Hepatocyte (in vitro differentiated cells): ENCODE data around the gene COMT.

Source experiments
- EZH2phosphoT487 ChIP-seq: fragments of 200-600 bp; sonication (generic); IDR thresholded peaks from one replicate; pipeline ENCODE4 v1.6.1; 2018; ENCODE audit warnings: antibody characterized with exemption, mild to moderate bottlenecking, low read depth, moderate library complexity; ENCODE audit not compliant: unreplicated experiment, severe bottlenecking
- TF ChIP-seq, protein P1 (sequence below): fragments of 200-600 bp; sonication (generic); IDR thresholded peaks from 2 replicates; pipeline ENCODE4 v1.5.1; 2016; ENCODE audit warnings: antibody characterized with exemption, mild to moderate bottlenecking; ENCODE audit not compliant: poor library complexity

DNA sequence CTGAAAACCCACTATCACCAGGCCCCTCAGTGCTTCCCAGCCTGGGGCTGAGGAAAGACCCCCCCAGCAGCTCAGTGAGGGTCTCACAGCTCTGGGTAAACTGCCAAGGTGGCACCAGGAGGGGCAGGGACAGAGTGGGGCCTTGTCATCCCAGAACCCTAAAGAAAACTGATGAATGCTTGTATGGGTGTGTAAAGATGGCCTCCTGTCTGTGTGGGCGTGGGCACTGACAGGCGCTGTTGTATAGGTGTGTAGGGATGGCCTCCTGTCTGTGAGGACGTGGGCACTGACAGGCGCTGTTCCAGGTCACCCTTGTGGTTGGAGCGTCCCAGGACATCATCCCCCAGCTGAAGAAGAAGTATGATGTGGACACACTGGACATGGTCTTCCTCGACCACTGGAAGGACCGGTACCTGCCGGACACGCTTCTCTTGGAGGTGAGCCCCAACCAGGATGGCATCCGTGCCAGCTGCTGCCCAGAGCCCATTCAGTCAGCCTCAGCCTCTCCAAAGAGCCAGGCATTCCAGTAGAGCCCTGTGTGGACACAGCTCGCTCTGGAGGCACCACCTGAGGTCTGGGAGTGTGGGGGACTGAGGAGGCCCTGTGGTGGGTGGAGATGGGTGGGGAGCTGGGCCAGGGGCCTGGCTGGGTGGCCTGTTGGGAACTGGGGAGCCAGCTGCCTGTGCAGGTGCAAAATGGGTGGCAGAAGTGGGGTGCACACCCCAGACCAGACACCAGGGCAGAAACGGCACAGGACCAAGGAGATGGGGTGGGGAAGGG, 22.5 kb downstream of the COMT start:
- TF ChIP-seq, protein P1, sequence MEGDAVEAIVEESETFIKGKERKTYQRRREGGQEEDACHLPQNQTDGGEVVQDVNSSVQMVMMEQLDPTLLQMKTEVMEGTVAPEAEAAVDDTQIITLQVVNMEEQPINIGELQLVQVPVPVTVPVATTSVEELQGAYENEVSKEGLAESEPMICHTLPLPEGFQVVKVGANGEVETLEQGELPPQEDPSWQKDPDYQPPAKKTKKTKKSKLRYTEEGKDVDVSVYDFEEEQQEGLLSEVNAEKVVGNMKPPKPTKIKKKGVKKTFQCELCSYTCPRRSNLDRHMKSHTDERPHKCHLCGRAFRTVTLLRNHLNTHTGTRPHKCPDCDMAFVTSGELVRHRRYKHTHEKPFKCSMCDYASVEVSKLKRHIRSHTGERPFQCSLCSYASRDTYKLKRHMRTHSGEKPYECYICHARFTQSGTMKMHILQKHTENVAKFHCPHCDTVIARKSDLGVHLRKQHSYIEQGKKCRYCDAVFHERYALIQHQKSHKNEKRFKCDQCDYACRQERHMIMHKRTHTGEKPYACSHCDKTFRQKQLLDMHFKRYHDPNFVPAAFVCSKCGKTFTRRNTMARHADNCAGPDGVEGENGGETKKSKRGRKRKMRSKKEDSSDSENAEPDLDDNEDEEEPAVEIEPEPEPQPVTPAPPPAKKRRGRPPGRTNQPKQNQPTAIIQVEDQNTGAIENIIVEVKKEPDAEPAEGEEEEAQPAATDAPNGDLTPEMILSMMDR, result no peak
- no peak for TF ChIP-seq EZH2phosphoT487
